Measurements from ENCODE around the gene PRDX1. TPM values are rescaled to one million over a fixed set of nuclear protein-coding genes. Genes with fewer than 3 reads are reported as not detected.
A peak's percentile ranks its signal among the peaks of the same experiment; 100 is the strongest.

PRDX1 gene
- total and polyA plus RNA-seq, 2 of the 4 experiments (the other 2 are of a cell fraction) = 612 to 883 TPM

- TF ChIP-seq MAZ (IDR thresholded peaks at IDR 0.05; ENCODE audit: borderline replicate concordance, low read depth, low read length) (peak; percentile 45; the same call in 1 of the 2 replicates), MAFK (IDR thresholded peaks at IDR 0.05; ENCODE audit: low read depth, low read length) (no peak), MXI1 (IDR thresholded peaks at IDR 0.05; ENCODE audit: borderline replicate concordance, low read depth, low read length) (peak; percentile 97)
Measured at GRCh38 chr1:45550401-45551351, 29.0 kb upstream of the PRDX1 start, which contains the start of gene AKR1A1 (continued).

Data from IMR-90 (cell line).